ENCODE measurements around the gene MYO3A.

DNA sequence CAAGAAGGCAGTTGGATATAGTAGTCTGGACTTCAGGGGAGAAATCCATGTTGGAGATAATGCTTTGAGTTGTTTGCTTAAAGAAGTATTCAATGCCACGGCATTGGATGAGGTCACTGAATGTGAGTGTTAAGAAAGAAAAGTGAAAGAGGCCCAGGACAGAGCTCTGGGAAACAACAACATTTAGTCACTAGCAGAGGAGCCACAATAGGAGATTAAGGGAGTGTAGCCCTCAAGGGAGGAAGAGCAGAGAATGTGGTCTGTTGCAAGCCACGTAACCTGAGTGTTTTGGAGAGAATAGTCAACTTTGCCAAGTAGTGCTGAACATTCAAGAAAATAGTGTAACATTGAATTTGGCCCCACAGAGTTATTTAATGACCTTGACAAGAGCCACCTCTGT, 114.7 kb downstream of the MYO3A start:
- no peak for TF ChIP-seq POLR2A (IDR thresholded peaks at IDR 0.05)
- TF ChIP-seq CTCF (IDR thresholded peaks at IDR 0.05), result no peak
- TF ChIP-seq POLR2AphosphoS5 (IDR thresholded peaks at IDR 0.05), result no peak

All from prostate gland (tissue), 2 donors.